Tibial nerve (tissue), 4 donors: ENCODE results near the gene CPLANE2. TPM values are rescaled to one million over a fixed set of nuclear protein-coding genes. Genes with fewer than 3 reads are reported as not detected.
A peak's percentile ranks its signal among the peaks of the same experiment; 100 is the strongest.

ENCODE experiments used
- DNase-seq, 2 donors: peaks; one replicate each; pipeline ENCODE4 v3.0.0-alpha.2; 2019; ENCODE audit warnings: low spot score in 2 of 2
- H3K27ac ChIP-seq, 4 donors: fragments of 200-600 bp; sonication (generic) in 3 of 4; one replicate each; pipeline ENCODE4 v1.5.1; 2017 to 2019; ENCODE audit warnings: mild to moderate bottlenecking in 1 of 4
- H3K27me3 ChIP-seq, 2 donors: fragments of 200-600 bp; sonication (generic) in 1 of 2; one replicate each; pipeline versions ENCODE4 v1.5.1 to v1.6.0; 2017 to 2019
- H3K36me3 ChIP-seq, 3 donors: fragments of 200-600 bp; sonication (generic); one replicate each; pipeline ENCODE4 v1.5.1; 2018 to 2019
- H3K4me1 ChIP-seq, 4 donors: fragments of 200-600 bp; sonication (generic) in 3 of 4; one replicate each; pipeline ENCODE4 v1.5.1; 2017 to 2019
- H3K4me3 ChIP-seq, 4 donors: fragments of 200-600 bp; sonication (generic) in 3 of 4; one replicate each; pipeline ENCODE4 v1.5.1; 2017 to 2019; ENCODE audit warnings: mild to moderate bottlenecking in 1 of 4, moderate library complexity in 1 of 4
- H3K9me3 ChIP-seq, 4 donors: fragments of 200-600 bp; sonication (generic) in 3 of 4; one replicate each; pipeline ENCODE4 v1.5.1; 2017 to 2019
- CTCF ChIP-seq, 5 experiments: fragments of 200-600 bp in 3 of 5; fragments of 450-650 bp in 2 of 5; sonication (generic) in 3 of 5; IDR thresholded peaks; one replicate each; pipeline ENCODE4 v1.5.1; 2016 to 2019; ENCODE audit warnings: antibody characterized with exemption in 5 of 5, mild to moderate bottlenecking in 3 of 5, moderate library complexity in 2 of 5
- EP300 ChIP-seq, 2 donors: sonication (generic); formaldehyde crosslinking; IDR thresholded peaks; one replicate each; pipeline ENCODE4 v1.6.1; 2017; ENCODE audit warnings: antibody characterized with exemption in 2 of 2, mild to moderate bottlenecking in 1 of 2
- POLR2A ChIP-seq, 2 donors: fragments of 450-650 bp; IDR thresholded peaks; one replicate each; pipeline ENCODE4 v1.6.1; 2017; ENCODE audit warnings: antibody characterized with exemption in 2 of 2, mild to moderate bottlenecking in 2 of 2, moderate library complexity in 2 of 2
- WGBS, 2 donors: methylation state at CpG; one replicate each; pipeline ENCODE4 v1.1.5; 2018; 5-methylcytosine and 5-hydroxymethylcytosine counted together
- total RNA-seq, 4 donors: library from RNA; depleted of rRNA; stranded (reverse); fragments of >200 nt; gene quantifications; one replicate each; pipeline ENCODE4 v1.1.0, GENCODE V29; 2016

Gene CPLANE2
- total RNA-seq, 4 donors from 2014 or later, result 3.6 to 14.4 (median 9.6) TPM

- 69 to 73% methylated on average over 4 of the region's 4 CpGs for WGBS, 2 donors
- no peak for DNase-seq
Observed at GRCh38 chr1:16210581-16210980, 26.4 kb downstream of the CPLANE2 start.

GRCh38 chr1:16209847-16210407 is 27.1 kb downstream of the CPLANE2 start:
- Histone ChIP-seq H3K27me3 (no peaks in the 10 kb centered on the region), H3K4me1 (peaks cover 0 to 36% (median 5%) of the 10 kb centered on the region in 4 donors), H3K36me3 (peaks cover 0 to under 1% (median 0%) of the 10 kb centered on the region in 3 donors), H3K27ac (peak overlapping the region in 3 of 4 donors; percentile 13 to 77 (median 72)), H3K9me3 (no peaks in the 10 kb centered on the region), H3K4me3 (no peak overlapping the region)
- 35 to 43% methylated on average over 6 to 9 of the region's 11 CpGs for WGBS, 2 donors
- TF ChIP-seq CTCF (IDR thresholded peaks at IDR 0.05), result no peak
- no peak for TF ChIP-seq POLR2A (IDR thresholded peaks at IDR 0.05)
- no peak for TF ChIP-seq EP300 (IDR thresholded peaks at IDR 0.05)
- no peak for DNase-seq

More at GRCh38 chr1:16210581-16210980, 26.4 kb downstream of the CPLANE2 start:
- H3K27me3 ChIP-seq, result no peaks in the 10 kb centered on the region
- no peaks in the 10 kb centered on the region for H3K9me3 ChIP-seq
- no peak for TF ChIP-seq CTCF (IDR thresholded peaks at IDR 0.05)
- no peak for TF ChIP-seq POLR2A (IDR thresholded peaks at IDR 0.05)
- TF ChIP-seq EP300 (IDR thresholded peaks at IDR 0.05), result no peak
- peaks cover 0 to 34% (median 3%) of the 10 kb centered on the region in 4 donors for H3K4me1 ChIP-seq
- H3K27ac ChIP-seq, result peak overlapping the region in 3 of 4 donors; percentile 13 to 77 (median 72)
- H3K36me3 ChIP-seq, result no peaks in the 10 kb centered on the region
- H3K4me3 ChIP-seq, result no peak overlapping the region

- WGBS, 2 donors, result 68 to 73% methylated on average over 8 to 9 of the region's 9 CpGs
- H3K4me3 ChIP-seq, result no peak overlapping the region
- peak overlapping the region in 2 of 4 donors; percentile 77 to 87 for H3K27ac ChIP-seq
- peaks cover 0 to 5% (median 0%) of the 10 kb centered on the region in 3 donors for H3K36me3 ChIP-seq
- no peak for DNase-seq
- peaks cover 0 to 36% (median 5%) of the 10 kb centered on the region in 4 donors for H3K4me1 ChIP-seq
- no peaks in the 10 kb centered on the region for H3K9me3 ChIP-seq
- TF ChIP-seq CTCF (IDR thresholded peaks at IDR 0.05), result no peak
- TF ChIP-seq EP300 (IDR thresholded peaks at IDR 0.05), result no peak
- TF ChIP-seq POLR2A (IDR thresholded peaks at IDR 0.05), result no peak
- H3K27me3 ChIP-seq, result no peaks in the 10 kb centered on the region
Observed at GRCh38 chr1:16209132-16209846, 27.7 kb downstream of the CPLANE2 start.

GRCh38 chr1:16208270-16208987 is 28.6 kb downstream of the CPLANE2 start:
- H3K4me1 ChIP-seq, result peaks cover 0 to 36% (median 5%) of the 10 kb centered on the region in 4 donors
- peak overlapping the region in 1 of 4 donors; percentile 87 for H3K27ac ChIP-seq
- no peak overlapping the region for H3K4me3 ChIP-seq
- H3K9me3 ChIP-seq, result no peaks in the 10 kb centered on the region
- TF ChIP-seq POLR2A (IDR thresholded peaks at IDR 0.05), result no peak
- TF ChIP-seq EP300 (IDR thresholded peaks at IDR 0.05), result no peak
- no peak for TF ChIP-seq CTCF (IDR thresholded peaks at IDR 0.05)
- H3K27me3 ChIP-seq, result no peaks in the 10 kb centered on the region
- no peak for DNase-seq
- WGBS, 2 donors, result 63 to 67% methylated on average over 10 to 11 of the region's 13 CpGs
- H3K36me3 ChIP-seq, result peaks cover 0 to 5% (median 0%) of the 10 kb centered on the region in 3 donors
